NCI-H1417 treated with DMSO at 0.1 percent for 48 hours (cell line): ENCODE data around the gene FAM53B.

ENCODE experiments used
- DNase-seq: peaks from one replicate; lab custom pipeline; 2025; lab: John Stamatoyannopoulos, UW

FAM53B gene

DNA sequence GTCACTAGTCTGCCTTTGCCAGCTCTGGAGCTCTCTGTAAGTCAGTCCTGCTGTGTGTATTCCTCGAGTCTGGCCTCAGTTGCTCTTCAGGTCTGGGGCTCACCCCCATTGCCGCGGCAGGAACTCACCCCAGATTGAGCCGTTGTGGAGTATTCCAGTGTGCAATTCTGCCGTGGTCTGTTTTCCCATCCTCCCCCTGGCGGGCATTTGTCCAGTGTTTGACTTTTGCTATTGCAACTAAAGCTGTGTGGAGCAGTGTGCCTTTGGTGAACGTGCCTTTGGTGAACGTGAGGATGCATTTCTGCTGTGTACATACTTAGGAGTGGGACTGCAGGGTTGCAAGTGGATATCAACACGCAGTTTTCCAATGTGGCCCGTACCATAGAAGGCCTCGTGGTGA is 134.5 kb downstream of the FAM53B start:
- DNase-seq, result no peak

DNA sequence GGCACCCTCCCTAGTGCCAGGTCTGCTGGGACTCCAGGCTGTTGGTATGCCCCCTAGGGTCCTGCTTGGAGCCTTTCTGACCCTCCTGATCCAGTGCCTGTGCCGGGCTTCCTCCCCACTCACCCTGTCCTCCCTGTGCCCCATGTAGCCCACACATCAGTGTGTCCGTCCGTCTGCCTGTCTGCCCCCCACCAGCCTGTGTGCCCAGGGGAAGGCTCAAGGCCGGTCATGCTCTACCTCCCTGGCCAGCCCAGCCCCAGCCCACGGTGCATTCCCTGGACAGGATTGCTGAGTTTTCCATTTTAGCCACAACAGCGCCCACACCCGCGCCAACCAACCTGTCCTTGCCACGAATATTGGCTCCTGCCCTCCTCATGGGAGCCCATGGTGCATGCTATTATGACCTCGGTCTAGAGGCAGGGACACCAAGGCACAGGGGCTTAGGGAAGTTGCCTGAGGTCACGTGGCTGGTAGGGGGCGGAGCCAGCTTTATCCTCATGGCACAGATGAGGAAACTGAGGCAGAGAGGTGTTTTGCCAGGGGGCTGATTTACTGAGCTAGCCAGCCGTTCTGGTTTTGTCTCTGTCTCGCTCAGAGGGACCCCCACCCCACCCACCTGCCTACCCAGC is 136.0 kb downstream of the FAM53B start:
- DNase-seq, result no peak

DNA sequence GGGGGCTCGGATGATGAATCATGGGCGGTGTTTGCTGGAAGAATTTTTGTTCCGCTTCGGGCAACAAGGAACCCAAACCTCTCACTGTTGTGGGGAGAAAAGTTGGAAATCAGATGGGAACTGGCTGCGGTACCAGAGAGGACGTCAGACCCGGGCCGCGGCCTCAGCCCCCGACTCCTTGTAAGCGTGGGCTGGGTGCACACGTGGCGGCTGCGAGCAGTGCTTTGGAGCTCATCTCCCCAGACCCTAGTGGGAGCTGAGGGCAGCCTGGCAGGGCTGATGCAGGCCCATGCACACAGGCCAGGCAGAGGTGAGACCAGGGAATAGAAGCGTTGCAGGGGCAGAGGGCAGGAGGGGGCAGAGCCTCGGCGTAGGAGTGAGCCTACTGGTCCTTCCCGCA is 136.5 kb downstream of the FAM53B start:
- DNase-seq, result no peak

- DNase-seq, result no peak
Observed at GRCh38 chr10:124606822-124607221, 137.4 kb downstream of the FAM53B start.

- DNase-seq, result no peak
Observed at GRCh38 chr10:124605856-124606812, 138.0 kb downstream of the FAM53B start.

GRCh38 chr10:124605481-124605855 is 138.7 kb downstream of the FAM53B start:
- DNase-seq, result no peak

- DNase-seq, result no peak
Observed at GRCh38 chr10:124605001-124605370, 139.2 kb downstream of the FAM53B start.

- DNase-seq, result no peak
Observed at GRCh38 chr10:124604214-124605000, 139.8 kb downstream of the FAM53B start.

DNA sequence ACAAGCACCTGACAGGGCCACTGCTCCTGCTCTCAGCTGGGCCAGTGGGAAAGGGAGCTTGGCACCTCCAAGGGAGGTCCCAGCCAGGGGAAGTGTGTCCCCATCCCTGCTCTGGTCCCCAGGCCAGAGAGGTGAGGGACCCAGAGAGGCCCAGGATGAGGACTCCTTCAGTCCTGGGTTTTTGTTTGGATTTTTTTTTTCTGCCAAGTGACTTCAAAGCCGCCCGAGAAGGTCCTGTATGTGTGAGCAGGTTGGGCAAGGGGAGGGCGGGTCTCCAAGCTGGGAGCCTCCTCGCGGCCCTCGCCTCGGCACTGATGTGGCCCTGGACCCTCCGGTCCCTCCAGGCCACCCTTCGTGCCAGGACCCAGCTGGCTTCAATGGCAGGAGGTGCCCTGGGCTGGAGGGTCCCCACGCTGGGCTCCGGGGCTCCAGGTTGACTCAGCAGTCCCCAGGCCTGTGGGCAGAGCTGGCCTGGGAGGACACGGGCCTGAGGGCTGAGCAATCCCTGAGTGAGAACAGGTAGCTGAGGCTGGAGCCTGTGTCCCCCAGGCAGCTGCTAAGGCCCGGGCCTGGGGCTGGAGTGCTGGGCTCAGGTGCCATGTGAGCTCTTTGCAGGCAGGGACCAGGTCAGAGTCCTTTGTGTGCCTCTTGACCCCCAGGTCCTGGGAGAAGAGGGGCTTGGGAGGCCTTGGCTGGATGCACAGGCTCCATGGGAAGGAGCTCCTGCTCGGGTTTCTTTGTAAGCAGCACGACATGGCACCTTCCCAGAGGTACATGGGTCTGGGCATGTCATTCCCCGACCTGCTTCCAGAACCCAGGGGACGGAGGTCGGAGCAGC is 140.6 kb downstream of the FAM53B start:
- no peak for DNase-seq

DNA sequence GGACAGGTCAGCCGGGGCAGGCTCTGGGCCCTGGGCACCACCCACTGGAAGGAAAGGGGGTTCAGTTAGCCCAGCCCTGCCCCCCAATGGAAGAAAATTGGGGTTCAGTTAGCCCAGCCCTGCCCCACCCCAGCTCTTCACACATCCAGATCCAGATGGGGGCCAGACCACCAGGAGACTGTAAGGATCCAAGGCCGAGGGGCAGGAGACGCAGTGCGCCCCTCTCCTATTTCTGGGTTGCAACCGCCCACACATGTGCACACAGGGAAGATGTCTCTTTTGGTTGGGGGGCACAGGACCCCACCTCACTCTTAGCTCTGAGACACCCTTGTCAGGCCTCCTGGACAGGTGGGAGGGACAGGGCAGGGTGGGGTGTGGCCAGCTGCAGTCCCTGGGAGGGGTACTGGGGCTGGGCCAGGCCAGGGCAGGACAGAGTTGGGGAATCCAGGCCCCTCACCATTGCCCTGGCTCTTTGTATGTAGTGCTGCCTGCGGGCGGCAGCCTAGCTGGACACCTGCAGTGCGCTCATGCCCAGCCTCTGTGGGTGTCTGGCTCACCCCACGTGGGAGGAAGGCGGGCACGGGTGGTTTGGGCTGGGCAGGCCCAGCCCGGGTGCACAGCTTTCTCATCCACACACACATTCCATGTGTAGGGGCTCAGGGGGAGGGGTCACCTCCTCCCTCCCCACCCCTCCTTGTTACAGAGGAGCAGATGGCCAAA is 141.4 kb downstream of the FAM53B start:
- no peak for DNase-seq

GRCh38 chr10:124602121-124602561 is 142.0 kb downstream of the FAM53B start:
- DNase-seq, result no peak

DNA sequence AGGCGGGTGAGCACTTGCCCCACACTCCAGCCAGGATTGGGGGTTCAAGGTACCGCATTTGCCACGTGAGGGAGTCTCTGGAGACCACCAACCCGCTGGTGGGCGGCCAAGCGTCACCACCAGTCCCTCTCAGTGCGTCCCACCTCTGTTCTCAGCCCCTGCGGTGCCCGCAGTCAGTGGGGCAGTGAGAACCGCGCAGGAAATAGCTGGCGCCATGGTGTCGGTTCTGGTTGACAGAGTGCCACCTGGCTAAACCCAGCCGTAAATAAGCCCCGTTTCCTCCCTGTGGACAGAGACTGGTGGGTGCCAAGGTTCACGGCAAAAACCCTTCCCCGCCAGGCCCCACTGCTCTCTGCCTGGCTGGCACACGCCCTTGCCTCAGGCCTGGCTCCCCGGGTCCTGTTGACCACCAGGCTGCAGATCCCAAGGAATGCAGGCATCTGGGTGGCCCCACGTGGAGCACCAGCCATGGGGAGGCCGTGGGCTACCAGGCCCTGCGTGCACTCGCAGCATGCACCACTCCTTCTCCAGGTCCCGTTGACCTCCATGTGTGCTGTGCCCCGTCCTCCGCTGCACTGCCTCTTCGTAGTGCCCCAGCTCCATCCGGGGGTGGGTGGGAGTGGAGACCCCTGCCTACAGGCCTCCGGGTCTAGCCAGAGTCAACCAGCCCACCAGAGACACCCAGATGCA is 142.6 kb downstream of the FAM53B start:
- no peak for DNase-seq

DNA sequence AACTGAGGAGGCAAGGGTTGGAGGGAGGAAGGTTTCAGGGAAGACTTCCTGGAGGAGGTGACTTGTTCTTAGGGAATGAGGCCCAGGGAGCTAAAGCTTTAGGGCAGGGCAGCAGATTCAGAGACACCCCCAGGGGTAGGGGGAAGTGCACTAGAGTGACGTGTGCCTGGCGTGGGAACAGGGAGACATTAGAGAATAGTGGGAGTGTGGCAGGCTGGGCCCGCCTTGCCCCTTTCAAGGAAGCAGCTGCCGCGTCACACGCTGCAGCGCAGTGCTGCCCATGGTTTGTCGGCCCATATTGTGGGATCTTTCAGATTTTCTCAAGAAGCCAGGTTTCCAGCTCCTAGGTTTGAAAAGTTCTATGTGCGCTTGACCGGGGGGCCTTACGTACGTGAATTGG is 143.2 kb downstream of the FAM53B start:
- no peak for DNase-seq

GRCh38 chr10:124600051-124600880 is 143.9 kb downstream of the FAM53B start:
- no peak for DNase-seq

DNA sequence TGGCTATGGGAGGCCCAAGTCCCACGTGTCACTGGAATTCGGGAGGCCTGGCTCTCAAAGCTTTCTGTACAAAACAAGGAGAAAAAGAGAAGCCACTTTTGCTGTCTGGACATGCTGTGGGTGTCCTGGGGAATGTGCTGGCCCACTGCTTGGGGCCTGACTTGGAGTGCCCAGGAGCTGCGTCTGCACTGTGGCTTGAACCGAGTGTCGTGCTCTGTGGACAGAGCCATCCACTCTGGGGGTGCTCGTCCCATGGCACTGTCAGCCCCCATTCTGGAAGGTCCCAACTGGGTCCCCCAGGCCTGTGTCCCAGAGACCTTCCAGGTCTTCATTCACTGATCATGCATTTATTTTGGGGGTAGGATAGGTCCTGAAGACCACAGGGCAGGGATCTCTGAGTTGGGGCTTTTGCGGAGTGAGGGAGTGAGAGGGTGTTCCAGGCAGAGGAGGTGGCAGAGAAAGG is 144.6 kb downstream of the FAM53B start:
- no peak for DNase-seq

DNA sequence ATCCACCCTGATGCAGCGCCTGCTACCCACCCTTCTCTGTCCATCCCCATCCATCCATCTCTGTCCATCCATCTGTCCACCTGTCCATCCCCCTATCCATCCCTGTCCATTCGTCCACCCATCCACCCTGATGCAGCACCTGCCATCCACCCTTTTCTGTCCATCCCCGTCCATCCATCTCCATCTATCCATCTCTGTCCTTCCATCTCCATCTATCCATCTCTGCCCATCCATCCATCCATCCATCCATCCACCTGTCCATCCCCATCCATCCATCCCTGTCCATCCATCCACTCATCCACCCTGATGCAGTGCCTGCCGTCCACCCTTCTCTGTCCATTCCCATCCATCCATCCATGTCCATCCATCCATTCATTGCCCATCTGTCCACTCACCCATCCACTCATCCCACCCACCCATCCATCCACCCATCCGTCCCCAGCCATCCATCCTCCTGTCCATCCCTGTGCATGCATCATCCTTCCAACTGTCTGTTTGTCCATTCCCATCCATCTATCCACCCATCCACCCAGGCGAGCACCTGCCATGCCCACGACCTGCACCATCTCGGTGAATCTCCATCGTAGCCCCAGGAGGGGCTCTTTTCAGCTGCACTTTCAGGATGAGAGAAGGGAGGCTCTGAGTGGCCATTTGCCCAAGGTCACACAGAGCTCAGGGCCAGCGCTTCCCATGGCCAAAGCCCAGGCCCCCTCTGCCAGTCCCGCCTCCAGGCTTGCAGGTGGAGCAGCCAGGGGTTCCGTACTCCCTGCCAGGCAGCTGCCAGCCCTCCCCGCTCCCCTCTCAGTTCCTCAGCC is 145.2 kb downstream of the FAM53B start:
- no peak for DNase-seq

DNA sequence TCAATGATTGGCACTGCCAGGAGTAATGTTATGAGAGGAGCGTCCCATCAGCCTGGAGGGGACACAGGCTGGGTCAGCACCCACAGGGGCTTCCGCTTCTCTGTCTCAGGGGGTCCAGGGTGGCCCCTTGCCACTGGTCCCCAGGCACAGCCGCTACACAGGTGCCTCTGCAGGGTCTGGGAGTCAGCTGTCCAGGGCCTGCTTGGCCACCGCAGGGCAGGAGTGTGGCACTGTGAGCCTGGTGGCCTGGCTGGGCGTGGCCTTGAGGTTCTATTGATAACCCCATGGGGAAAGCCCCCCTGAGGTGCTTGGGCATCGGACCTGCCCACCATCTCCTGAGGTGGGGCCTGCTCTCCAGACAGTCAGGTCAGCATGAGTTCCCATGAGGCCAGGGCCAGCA is 146.0 kb downstream of the FAM53B start:
- no peak for DNase-seq

DNA sequence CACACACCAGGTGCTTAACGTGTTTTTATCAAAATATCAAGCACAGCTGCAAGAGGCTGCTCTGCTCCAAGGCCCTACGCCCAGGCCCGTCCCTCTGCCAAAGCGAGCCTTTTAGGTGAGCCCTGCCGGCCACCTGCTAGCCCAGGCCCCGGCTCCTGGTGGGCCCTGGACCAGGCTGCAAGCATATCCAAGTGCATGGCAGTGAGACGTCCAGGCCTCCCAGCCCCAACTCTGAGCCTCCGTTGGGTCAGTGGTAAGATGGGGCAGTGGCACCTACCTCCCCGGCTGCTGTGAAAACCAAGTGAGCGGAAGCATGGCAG is 146.4 kb downstream of the FAM53B start:
- DNase-seq, result no peak
